ENCODE results near the gene TOPORS. TPM values are rescaled to one million over a fixed set of nuclear protein-coding genes. Genes with fewer than 3 reads are reported as not detected.

The TOPORS gene
- total and polyA plus RNA-seq, 2 experiments from 2014 or later = 31.8 to 35.9 TPM

GRCh38 chr9:32554107-32554506 lies 1.7 kb upstream of the TOPORS start:
- Histone ChIP-seq H3K9me2 (ENCODE audit: insufficient read depth) (no peaks in the 10 kb centered on the region), H3K4me2 (no peak overlapping the region), H2AFZ (no peak overlapping the region), H3F3A (replicated peaks; ENCODE audit: low read depth) (peaks cover 5% of the 10 kb centered on the region), H3K4me1 (ENCODE audit: insufficient read depth) (peaks cover 8% of the 10 kb centered on the region), H3K27ac (ENCODE audit: low read depth) (no peak overlapping the region), H3K27me3 (ENCODE audit: insufficient read depth) (no peaks in the 10 kb centered on the region), H3K4me3 (no peak overlapping the region), H3K36me3 (ENCODE audit: insufficient read depth) (no peaks in the 10 kb centered on the region), H4K20me1 (replicated peaks; ENCODE audit: insufficient read depth) (peaks cover 11% of the 10 kb centered on the region; the same call in 1 of the 2 replicates), H3K79me2 (replicated peaks; ENCODE audit: insufficient read depth) (peaks cover 39% of the 10 kb centered on the region)
- H3K36me3 Mint-ChIP-seq (ENCODE audit: low read depth) = peaks cover 10% of the 10 kb centered on the region
- H3K27me3 Mint-ChIP-seq (ENCODE audit: insufficient read depth, low read depth, poor library complexity) = peaks cover 20% of the 10 kb centered on the region
- no peak for DNase-seq (ENCODE audit: low spot score)
- H3K4me1 Mint-ChIP-seq = peaks cover 11% of the 10 kb centered on the region
- H3K9me3 Mint-ChIP-seq = no peaks in the 10 kb centered on the region; the same call in 2 of the 3 replicates
- no peak overlapping the region for H3K27ac Mint-ChIP-seq
- peak overlapping the region; percentile 29; the same call in 2 of the 3 replicates for H3K4me3 Mint-ChIP-seq
- ATAC-seq = no peak
- TF ChIP-seq POLR2AphosphoS5 (IDR thresholded peaks at IDR 0.05; ENCODE audit: low read depth) (no peak), ZNF114 (CRISPR knock-in tag; IDR thresholded peaks at IDR 0.05) (no peak), CREB1 (CRISPR knock-in tag; IDR thresholded peaks at IDR 0.05; ENCODE audit: low read depth) (no peak), ZNF462 (CRISPR knock-in tag; IDR thresholded peaks at IDR 0.05) (no peak), NANOG (IDR thresholded peaks at IDR 0.05; ENCODE audit: borderline replicate concordance) (no peak)

All from GM23338 (cell line).